H1 (cell line): ENCODE data around the gene SFT2D1. TPM values are rescaled to one million over a fixed set of nuclear protein-coding genes. Genes with fewer than 3 reads are reported as not detected.
A peak's percentile ranks its signal among the peaks of the same experiment; 100 is the strongest.

Experiments
- CTCF ChIA-PET: fragments of 300-600 bp; sonication (Branson Sonifier 250); formaldehyde crosslinking; loops from one replicate; lab custom pipeline; 2021; ENCODE audit not compliant: partially characterized antibody; lab: Charles Lee
- POLR2A ChIA-PET: fragments of 300-600 bp; sonication (Branson Sonifier 250); formaldehyde crosslinking; loops from one replicate; lab custom pipeline; 2021; ENCODE audit warnings: inconsistent platforms; ENCODE audit not compliant: partially characterized antibody; lab: Charles Lee
- DNase-seq, 2 experiments: peaks; one replicate each; pipeline versions ENCODE4 v3.0.0 to v3.0.0-alpha.2; 2010 to 2022; ENCODE audit warnings: low spot score in 2 of 2, low read depth in 1 of 2, mixed read lengths in 1 of 2
- FAIRE-seq: peaks from 2 replicates; lab custom pipeline; 2011; peaks lifted over from hg19 to GRCh38; lab: Jason Lieb, UNC
- H2AFZ ChIP-seq: 2 replicates; pipeline ENCODE4 v1.8.1; 2012; ENCODE audit warnings: low read length, inconsistent platforms
- H2AK5ac ChIP-seq: 2 replicates; pipeline ENCODE4 v1.6.1; 2013; ENCODE audit warnings: low read depth, low read length
- H2BK120ac ChIP-seq: replicated peaks from 2 replicates; pipeline ENCODE3; 2013; ENCODE audit warnings: low read depth, low read length, inconsistent platforms
- H2BK12ac ChIP-seq: 2 replicates; pipeline ENCODE4 v1.6.1; 2013; ENCODE audit warnings: low read depth, low read length
- H2BK15ac ChIP-seq: 2 replicates; pipeline ENCODE4 v1.6.1; 2013; ENCODE audit warnings: low read length
- H2BK20ac ChIP-seq: 2 replicates; pipeline ENCODE4 v1.6.1; 2013; ENCODE audit warnings: low read length
- H2BK5ac ChIP-seq: 2 replicates; pipeline ENCODE4 v1.6.1; 2013; ENCODE audit warnings: low read depth, low read length
- H3K14ac ChIP-seq: 2 replicates; pipeline ENCODE4 v1.6.1; 2013; ENCODE audit warnings: inconsistent platforms; ENCODE audit not compliant: insufficient read length
- H3K18ac ChIP-seq: 2 replicates; pipeline ENCODE4 v1.6.1; 2013; ENCODE audit warnings: low read length; ENCODE audit errors: extremely low read depth
- H3K23ac ChIP-seq: 2 replicates; pipeline ENCODE4 v1.6.1; 2013; ENCODE audit warnings: inconsistent platforms; ENCODE audit not compliant: insufficient read length
- H3K23me2 ChIP-seq: 2 replicates; pipeline ENCODE4 v1.6.1; 2013; ENCODE audit warnings: low read depth, low read length
- H3K27ac ChIP-seq: 2 replicates; pipeline ENCODE4 v1.6.1; 2011; ENCODE audit warnings: low read depth, low read length, inconsistent platforms
- H3K27me3 ChIP-seq, 4 experiments: replicated peaks in 1 of 4; 1 replicate in 1 of 4; 2 replicates in 3 of 4; pipeline versions ENCODE4 v1.6.1 to v1.8.1; 2011 to 2013; ENCODE audit warnings: low read length in 3 of 4, mild to moderate bottlenecking in 3 of 4, inconsistent platforms in 2 of 4, mixed read lengths in 2 of 4, moderate library complexity in 1 of 4; ENCODE audit not compliant: control insufficient read depth in 3 of 4, insufficient read depth in 3 of 4; ENCODE audit errors: extremely low read depth in 1 of 4
- H3K36me3 ChIP-seq, 4 experiments: 2 replicates each; pipeline versions ENCODE4 v1.6.1 to v1.8.1; 2011 to 2013; ENCODE audit warnings: mild to moderate bottlenecking in 4 of 4, low read length in 3 of 4, moderate library complexity in 2 of 4, control low read depth in 1 of 4, inconsistent platforms in 1 of 4; ENCODE audit not compliant: insufficient read depth in 4 of 4, control insufficient read depth in 2 of 4
- H3K4ac ChIP-seq: replicated peaks from 2 replicates; pipeline ENCODE3; 2013; ENCODE audit warnings: low read length, low read depth, mixed read lengths, inconsistent platforms; ENCODE audit not compliant: insufficient read length
- H3K4me1 ChIP-seq, 4 experiments: replicated peaks in 1 of 4; 1 replicate in 1 of 4; 2 replicates in 3 of 4; pipeline versions ENCODE4 v1.6.1 to v1.8.1; 2011 to 2013; ENCODE audit warnings: low read length in 3 of 4, inconsistent platforms in 2 of 4, mixed read lengths in 1 of 4; ENCODE audit not compliant: insufficient read depth in 4 of 4, control insufficient read depth in 3 of 4
- H3K4me2 ChIP-seq, 2 experiments: 2 replicates each; pipeline versions ENCODE4 v1.6.1 to v1.8.1; 2011 to 2013; ENCODE audit warnings: low read depth in 2 of 2, low read length in 2 of 2, control low read depth in 1 of 2, inconsistent platforms in 1 of 2, mild to moderate bottlenecking in 1 of 2; ENCODE audit not compliant: insufficient read depth in 1 of 2
- H3K4me3 ChIP-seq, 4 experiments: fragments of 200-600, 300-600 bp in 1 of 4; sonication (generic), shearing (Covaris generic), sonication (Bioruptor Twin) in 1 of 4; 2 replicates each; pipeline versions ENCODE4 v1.5.1 to v1.8.1; 2011 to 2016; ENCODE audit warnings: low read length in 4 of 4, low read depth in 3 of 4, control low read depth in 2 of 4, inconsistent platforms in 2 of 4, mild to moderate bottlenecking in 2 of 4, mixed read lengths in 1 of 4, moderate library complexity in 1 of 4; ENCODE audit not compliant: insufficient read depth in 2 of 4; ENCODE audit errors: extremely low read depth in 1 of 4
- H3K56ac ChIP-seq: replicated peaks from 2 replicates; pipeline ENCODE3; 2013; ENCODE audit warnings: low read depth, mild to moderate bottlenecking, mixed read lengths, low read length, inconsistent platforms; ENCODE audit not compliant: insufficient read length
- H3K79me1 ChIP-seq: 2 replicates; pipeline ENCODE4 v1.6.1; 2013; ENCODE audit warnings: low read depth, low read length, control low read depth
- H3K79me2 ChIP-seq, 2 experiments: 2 replicates each; pipeline versions ENCODE4 v1.6.1 to v1.8.1; 2012 to 2013; ENCODE audit warnings: low read length in 2 of 2, mild to moderate bottlenecking in 2 of 2, inconsistent platforms in 1 of 2; ENCODE audit not compliant: insufficient read depth in 2 of 2, control insufficient read depth in 1 of 2
- H3K9ac ChIP-seq, 4 experiments: replicated peaks in 1 of 4; 1 replicate in 1 of 4; 2 replicates in 3 of 4; pipeline versions ENCODE4 v1.6.1 to v1.8.1; 2011 to 2013; ENCODE audit warnings: low read depth in 3 of 4, low read length in 3 of 4, control low read depth in 2 of 4, mild to moderate bottlenecking in 2 of 4, moderate library complexity in 2 of 4, inconsistent platforms in 1 of 4; ENCODE audit errors: extremely low read depth in 1 of 4
- H3K9me3 ChIP-seq, 2 experiments: 2 replicates each; pipeline versions ENCODE4 v1.6.1 to v1.8.1; 2012 to 2013; ENCODE audit warnings: mild to moderate bottlenecking in 2 of 2, moderate library complexity in 2 of 2, control low read depth in 1 of 2, inconsistent platforms in 1 of 2, low read depth in 1 of 2, low read length in 1 of 2, mixed read lengths in 1 of 2; ENCODE audit not compliant: insufficient read depth in 2 of 2
- H4K20me1 ChIP-seq, 2 experiments: replicated peaks in 1 of 2; 2 replicates each; pipeline versions ENCODE3 to v1.8.1; 2011 to 2013; ENCODE audit warnings: inconsistent platforms in 2 of 2, low read length in 2 of 2, mild to moderate bottlenecking in 1 of 2; ENCODE audit not compliant: insufficient read depth in 2 of 2, control insufficient read depth in 1 of 2
- H4K5ac ChIP-seq: 2 replicates; pipeline ENCODE4 v1.6.1; 2013; ENCODE audit warnings: low read length, low read depth, mixed read lengths, inconsistent platforms; ENCODE audit not compliant: insufficient read length
- H4K8ac ChIP-seq: 2 replicates; pipeline ENCODE4 v1.8.0; 2013; ENCODE audit warnings: mild to moderate bottlenecking, moderate library complexity, low read length, inconsistent platforms; ENCODE audit not compliant: insufficient read depth; ENCODE audit errors: extremely low read depth
- H4K91ac ChIP-seq: replicated peaks from 2 replicates; pipeline ENCODE3; 2013; ENCODE audit warnings: low read length, mixed read lengths, inconsistent platforms; ENCODE audit not compliant: insufficient read length
- EGR1 ChIP-seq: IDR thresholded peaks from 2 replicates; pipeline ENCODE4 v1.6.1; 2011; ENCODE audit warnings: low read depth, low read length, borderline replicate concordance
- EP300 ChIP-seq, 2 experiments: IDR thresholded peaks; 1 replicate in 1 of 2; 2 replicates in 1 of 2; pipeline ENCODE4 v1.6.1; 2011 to 2012; ENCODE audit warnings: low read depth in 2 of 2, low read length in 2 of 2, mild to moderate bottlenecking in 2 of 2, borderline replicate concordance in 1 of 2, inconsistent platforms in 1 of 2, moderate library complexity in 1 of 2
- JUN ChIP-seq: IDR thresholded peaks from 2 replicates; pipeline ENCODE4 v1.6.1; 2011; ENCODE audit warnings: low read depth, mild to moderate bottlenecking, improper control_type of control experiment, low read length
- JUND ChIP-seq: IDR thresholded peaks from 2 replicates; pipeline ENCODE4 v1.6.1; 2011; ENCODE audit warnings: mild to moderate bottlenecking, improper control_type of control experiment, low read length
- KDM1A ChIP-seq: fragments of 200-600, 300-600 bp; sonication (generic); IDR thresholded peaks from 2 replicates; pipeline ENCODE4 v1.7.1; 2016; ENCODE audit warnings: mild to moderate bottlenecking, low read length, borderline replicate concordance
- MAX ChIP-seq: IDR thresholded peaks from 2 replicates; pipeline ENCODE4 v1.6.1; 2012; ENCODE audit warnings: inconsistent platforms
- POLR2AphosphoS5 ChIP-seq: IDR thresholded peaks from 2 replicates; pipeline ENCODE4 v1.6.1; 2011; ENCODE audit warnings: low read depth, low read length
- RFX5 ChIP-seq: IDR thresholded peaks from 2 replicates; pipeline ENCODE4 v1.6.1; 2011; ENCODE audit warnings: low read depth, low read length, improper control_type of control experiment, borderline replicate concordance
- SIN3A ChIP-seq, 2 experiments: IDR thresholded peaks in 1 of 2; conservative IDR thresholded peaks in 1 of 2; 2 replicates each; pipeline ENCODE4 v1.6.1; 2011 to 2012; ENCODE audit warnings: low read length in 2 of 2, improper control_type of control experiment in 1 of 2, low read depth in 1 of 2, mild to moderate bottlenecking in 1 of 2
- TAF1 ChIP-seq: IDR thresholded peaks from 2 replicates; pipeline ENCODE4 v1.6.1; 2011; ENCODE audit warnings: mild to moderate bottlenecking, low read depth, low read length
- WGBS, 2 experiments: shearing (Covaris generic) in 1 of 2; methylation state at CpG; one replicate each; pipeline versions ENCODE4 v1.1.6 to v1.1.7; 2013 to 2015; ENCODE audit warnings: low lambda C conversion rate in 2 of 2, mixed read lengths in 2 of 2, inconsistent platforms in 1 of 2, low coverage in 1 of 2, missing lambda C conversion rate in 1 of 2; ENCODE audit not compliant: insufficient replicate concordance in 2 of 2, insufficient coverage in 1 of 2, insufficient read length in 1 of 2; ENCODE audit errors: extremely low coverage in 1 of 2, missing lambda C conversion rate in 1 of 2; 5-methylcytosine and 5-hydroxymethylcytosine counted together
- polyA plus RNA-seq, 7 experiments: library from polyadenylated mRNA; depleted of rRNA in 3 of 7; stranded (reverse) in 5 of 7; unstranded in 2 of 7; fragments of >200 nt in 5 of 7; fragments of 200-250 nt in 2 of 7; gene quantifications; 1 replicate in 5 of 7; 2 replicates in 1 of 7; 4 replicates in 1 of 7; pipeline versions ENCODE4 v1.2.1 to v1.2.3, GENCODE V29; 2011 to 2013; ENCODE audit warnings: missing spikeins in 2 of 7, mixed read lengths in 2 of 7
- total RNA-seq: library from RNA; stranded (reverse); fragmentation: NEBNext Ultra II Directional; extraction: Animal tissue kit (Norgen Biotek cat#: 25700); gene quantifications from 2 replicates; pipeline ENCODE4 v1.2.1, GENCODE V29; 2021
- TF ChIP-seq, protein P1 (sequence below): IDR thresholded peaks from 2 replicates; pipeline ENCODE4 v1.6.1; 2011; ENCODE audit warnings: low read depth, mild to moderate bottlenecking, low read length; ENCODE audit not compliant: insufficient read depth
- TF ChIP-seq, protein P2 (sequence below): IDR thresholded peaks from 2 replicates; pipeline ENCODE4 v1.6.1; 2012; ENCODE audit warnings: inconsistent platforms

SFT2D1 gene
- total and polyA plus RNA-seq, 2 of the 8 experiments (the other 6 are each of a cell fraction or from before 2014, with no cell fraction given), result 52.3 to 76.1 TPM

- Histone ChIP-seq H3K36me3 (no peaks in the 10 kb centered on the region), H2BK12ac (peak overlapping the region; percentile 62; the same call in 1 of the 2 replicates), H3K4ac (no peak overlapping the region), H3K9ac (no peak overlapping the region), H3K4me3 (no peak overlapping the region), H4K8ac (no peak overlapping the region), H3K79me1 (no peaks in the 10 kb centered on the region), H3K9me3 (no peaks in the 10 kb centered on the region; a peak in 1 of 4 replicates), H2BK20ac (no peak overlapping the region), H3K27ac (no peak overlapping the region), H4K5ac (no peak overlapping the region), H2BK15ac (0 out of 2 replicates have a peak overlapping the region, but pooled peaks have one; percentile 2), H3K56ac (no peak overlapping the region), H4K91ac (peak overlapping the region; percentile 69), H3K18ac (0 out of 2 replicates have a peak overlapping the region, but pooled peaks have one; percentile 4), H2AFZ (no peak overlapping the region), H3K27me3 (no peaks in the 10 kb centered on the region), H2AK5ac (0 out of 2 replicates have a peak overlapping the region, but pooled peaks have one; percentile 60), H2BK120ac (peak overlapping the region; percentile 58), H2BK5ac (no peak overlapping the region), H3K4me2 (no peak overlapping the region), H3K4me1 (peaks cover 2 to 13% (median 11%) of the 10 kb centered on the region in 4 experiments; a peak in 6 of 7 replicates), H3K23ac (no peak overlapping the region), H3K14ac (no peak overlapping the region), H3K79me2 (no peaks in the 10 kb centered on the region), H3K23me2 (no peaks in the 10 kb centered on the region), H4K20me1 (no peaks in the 10 kb centered on the region)
- ChIA-PET CTCF (interaction anchor here (1.6 kb wide), 1 partner anchor 20 kb away, joined by 5 read pairs; no protein-coding TSS in a partner anchor), POLR2A (interaction anchor here (0.7 to 1.2 kb wide), 3 partner anchors 19 to 28 kb away, joined by 3 to 4 read pairs (median 4); no protein-coding TSS in a partner anchor)
- 92% methylated on average over 3 of the region's 3 CpGs; no CpG with 5 or more reads in 1 of the 2 experiments for WGBS, 2 experiments
- FAIRE-seq, result no peak
- DNase-seq, result no peak
- TF ChIP-seq MAX (no peak), EGR1 (no peak), TAF1 (no peak), JUN (no peak), SIN3A (conservative IDR thresholded peaks at IDR 0.05 in 1 of 2, IDR thresholded peaks at IDR 0.05 in 1 of 2; ENCODE audit: low read depth in 1 of 2, low read length in 2 of 2) (no peak), EP300 (IDR thresholded peaks at IDR 0.05; ENCODE audit: borderline replicate concordance in 1 of 2, low read depth in 2 of 2, low read length in 2 of 2) (no peak), RFX5 (no peak), JUND (no peak), POLR2AphosphoS5 (no peak), KDM1A (no peak)
- TF ChIP-seq, protein P1, sequence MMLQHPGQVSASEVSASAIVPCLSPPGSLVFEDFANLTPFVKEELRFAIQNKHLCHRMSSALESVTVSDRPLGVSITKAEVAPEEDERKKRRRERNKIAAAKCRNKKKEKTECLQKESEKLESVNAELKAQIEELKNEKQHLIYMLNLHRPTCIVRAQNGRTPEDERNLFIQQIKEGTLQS, result no peak
- TF ChIP-seq, protein P2, sequence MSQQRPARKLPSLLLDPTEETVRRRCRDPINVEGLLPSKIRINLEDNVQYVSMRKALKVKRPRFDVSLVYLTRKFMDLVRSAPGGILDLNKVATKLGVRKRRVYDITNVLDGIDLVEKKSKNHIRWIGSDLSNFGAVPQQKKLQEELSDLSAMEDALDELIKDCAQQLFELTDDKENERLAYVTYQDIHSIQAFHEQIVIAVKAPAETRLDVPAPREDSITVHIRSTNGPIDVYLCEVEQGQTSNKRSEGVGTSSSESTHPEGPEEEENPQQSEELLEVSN, result no peak
These were observed 18.7 kb upstream of the SFT2D1 start for GRCh38 chr6:166361077-166361429.
